ENCODE results near the gene FGF14. TPM values are rescaled to one million over a fixed set of nuclear protein-coding genes. Genes with fewer than 3 reads are reported as not detected.
A peak's percentile ranks its signal among the peaks of the same experiment; 100 is the strongest.

The FGF14 gene
- total and polyA plus RNA-seq, 2 donors from 2014 or later, result 0.47 to 3.3 TPM

DNA sequence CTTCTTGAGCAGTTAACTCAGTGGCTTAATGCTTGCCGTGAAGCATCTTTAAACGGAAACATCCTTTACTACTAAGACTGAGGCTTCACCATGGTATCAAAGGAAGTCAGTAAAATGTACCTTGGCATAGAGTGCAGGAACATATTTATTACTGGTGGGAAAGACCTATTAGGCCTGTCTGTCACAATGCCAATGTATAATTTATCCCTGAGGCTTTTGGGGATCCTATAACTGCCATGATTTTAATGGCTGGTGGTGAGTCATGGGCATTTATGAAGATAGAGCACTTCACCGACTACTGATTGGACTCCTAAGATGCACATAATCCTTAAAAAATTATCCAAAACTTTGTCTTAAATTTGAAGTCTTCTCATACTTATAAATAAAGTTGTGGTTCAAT lies 79.6 kb downstream of the FGF14 start:
- DNase-seq (no peak), FAIRE-seq (no peak)
- Histone ChIP-seq H3K4me3 (ENCODE audit: low read length in 3 of 3) (no peak overlapping the region), H3K9ac (ENCODE audit: low read length in 3 of 3) (no peak overlapping the region), H3K9me3 (ENCODE audit: control insufficient read depth in 2 of 3, insufficient read depth in 1 of 3, low read length in 3 of 3) (no peaks in the 10 kb centered on the region), H3K27ac (ENCODE audit: low read depth in 2 of 2, low read length in 2 of 2) (no peak overlapping the region), H3K4me1 (ENCODE audit: control insufficient read depth in 2 of 3, insufficient read depth in 2 of 3, low read depth in 1 of 3, low read length in 3 of 3) (no peaks in the 10 kb centered on the region), H3K27me3 (ENCODE audit: control insufficient read depth, insufficient read depth, low read length) (no peaks in the 10 kb centered on the region), H3K36me3 (ENCODE audit: control insufficient read depth in 2 of 3, insufficient read depth in 3 of 3, low read length in 3 of 3) (no peaks in the 10 kb centered on the region)
- TF ChIP-seq, protein P1, sequence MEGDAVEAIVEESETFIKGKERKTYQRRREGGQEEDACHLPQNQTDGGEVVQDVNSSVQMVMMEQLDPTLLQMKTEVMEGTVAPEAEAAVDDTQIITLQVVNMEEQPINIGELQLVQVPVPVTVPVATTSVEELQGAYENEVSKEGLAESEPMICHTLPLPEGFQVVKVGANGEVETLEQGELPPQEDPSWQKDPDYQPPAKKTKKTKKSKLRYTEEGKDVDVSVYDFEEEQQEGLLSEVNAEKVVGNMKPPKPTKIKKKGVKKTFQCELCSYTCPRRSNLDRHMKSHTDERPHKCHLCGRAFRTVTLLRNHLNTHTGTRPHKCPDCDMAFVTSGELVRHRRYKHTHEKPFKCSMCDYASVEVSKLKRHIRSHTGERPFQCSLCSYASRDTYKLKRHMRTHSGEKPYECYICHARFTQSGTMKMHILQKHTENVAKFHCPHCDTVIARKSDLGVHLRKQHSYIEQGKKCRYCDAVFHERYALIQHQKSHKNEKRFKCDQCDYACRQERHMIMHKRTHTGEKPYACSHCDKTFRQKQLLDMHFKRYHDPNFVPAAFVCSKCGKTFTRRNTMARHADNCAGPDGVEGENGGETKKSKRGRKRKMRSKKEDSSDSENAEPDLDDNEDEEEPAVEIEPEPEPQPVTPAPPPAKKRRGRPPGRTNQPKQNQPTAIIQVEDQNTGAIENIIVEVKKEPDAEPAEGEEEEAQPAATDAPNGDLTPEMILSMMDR (IDR thresholded peaks at IDR 0.05; ENCODE audit: borderline replicate concordance, extremely low read depth, insufficient read depth), result no peak
- intact Hi-C loops (cut with DNase I), result no loop called here

DNA sequence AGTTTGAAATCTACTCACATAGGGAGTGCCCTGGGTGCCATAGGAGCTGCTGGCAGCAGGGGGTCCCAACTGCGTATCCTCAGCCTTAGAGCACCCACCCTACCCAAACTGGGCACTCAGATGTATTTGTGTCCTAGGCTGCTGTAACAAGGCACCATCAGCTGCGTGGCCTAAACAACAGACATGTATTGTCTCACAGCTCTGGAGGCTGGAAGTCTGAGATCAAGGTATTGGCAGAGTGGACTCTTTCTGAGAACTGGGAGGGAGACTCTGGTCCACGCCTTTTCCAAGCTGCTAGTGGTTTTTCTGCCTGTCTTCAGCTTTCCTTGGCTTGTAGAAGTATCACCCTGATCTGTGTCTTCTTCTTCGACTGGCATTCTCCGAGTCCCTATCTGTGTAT lies 83.6 kb downstream of the FGF14 start:
- H3K9ac ChIP-seq (ENCODE audit: low read length in 3 of 3), result no peak overlapping the region
- DNase-seq (peak in 1 of 5 donors; percentile 19), FAIRE-seq (no peak)
- H3K4me3 ChIP-seq (ENCODE audit: low read length in 3 of 3), result no peak overlapping the region
- intact Hi-C loops (cut with DNase I), result no loop called here
- H3K36me3 ChIP-seq (ENCODE audit: control insufficient read depth in 2 of 3, insufficient read depth in 3 of 3, low read length in 3 of 3), result no peaks in the 10 kb centered on the region
- no peaks in the 10 kb centered on the region for H3K27me3 ChIP-seq (ENCODE audit: control insufficient read depth, insufficient read depth, low read length)
- H3K27ac ChIP-seq (ENCODE audit: low read depth in 2 of 2, low read length in 2 of 2), result no peak overlapping the region
- TF ChIP-seq, protein P1 (IDR thresholded peaks at IDR 0.05; ENCODE audit: borderline replicate concordance, extremely low read depth, insufficient read depth), result no peak
- no peaks in the 10 kb centered on the region for H3K4me1 ChIP-seq (ENCODE audit: control insufficient read depth in 2 of 3, insufficient read depth in 2 of 3, low read depth in 1 of 3, low read length in 3 of 3)
- H3K9me3 ChIP-seq (ENCODE audit: control insufficient read depth in 2 of 3, insufficient read depth in 1 of 3, low read length in 3 of 3), result no peaks in the 10 kb centered on the region

DNA sequence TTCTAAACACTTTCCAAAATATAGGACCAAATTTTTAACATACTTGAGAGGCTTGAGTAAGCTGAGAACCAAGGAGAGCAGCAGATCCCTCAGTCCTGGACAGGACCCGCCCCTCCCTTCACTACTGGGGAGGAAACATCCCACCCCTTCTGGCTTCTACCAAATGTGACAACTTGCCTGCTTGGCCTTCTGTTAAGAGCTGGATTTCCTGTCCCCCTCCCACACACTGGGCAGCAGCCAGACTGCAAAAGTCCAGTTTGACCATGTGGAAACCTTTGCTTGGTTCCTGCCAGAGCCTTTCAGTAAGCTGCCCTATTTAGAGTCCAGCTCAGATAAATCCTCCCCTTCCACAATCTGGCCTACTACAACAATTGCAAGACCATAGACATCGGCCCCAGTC lies 84.3 kb downstream of the FGF14 start:
- no peaks in the 10 kb centered on the region for H3K4me1 ChIP-seq (ENCODE audit: control insufficient read depth in 2 of 3, insufficient read depth in 2 of 3, low read depth in 1 of 3, low read length in 3 of 3)
- H3K36me3 ChIP-seq (ENCODE audit: control insufficient read depth in 2 of 3, insufficient read depth in 3 of 3, low read length in 3 of 3), result no peaks in the 10 kb centered on the region
- no peaks in the 10 kb centered on the region for H3K9me3 ChIP-seq (ENCODE audit: control insufficient read depth in 2 of 3, insufficient read depth in 1 of 3, low read length in 3 of 3)
- H3K4me3 ChIP-seq (ENCODE audit: low read length in 3 of 3), result no peak overlapping the region
- no peak for FAIRE-seq
- TF ChIP-seq, protein P1 (IDR thresholded peaks at IDR 0.05; ENCODE audit: borderline replicate concordance, extremely low read depth, insufficient read depth), result no peak
- DNase-seq, result peak; percentile 7 to 87 (median 40)
- intact Hi-C loops (cut with DNase I), result no loop called here
- no peak overlapping the region for H3K27ac ChIP-seq (ENCODE audit: low read depth in 2 of 2, low read length in 2 of 2)
- no peak overlapping the region for H3K9ac ChIP-seq (ENCODE audit: low read length in 3 of 3)
- no peaks in the 10 kb centered on the region for H3K27me3 ChIP-seq (ENCODE audit: control insufficient read depth, insufficient read depth, low read length)

DNA sequence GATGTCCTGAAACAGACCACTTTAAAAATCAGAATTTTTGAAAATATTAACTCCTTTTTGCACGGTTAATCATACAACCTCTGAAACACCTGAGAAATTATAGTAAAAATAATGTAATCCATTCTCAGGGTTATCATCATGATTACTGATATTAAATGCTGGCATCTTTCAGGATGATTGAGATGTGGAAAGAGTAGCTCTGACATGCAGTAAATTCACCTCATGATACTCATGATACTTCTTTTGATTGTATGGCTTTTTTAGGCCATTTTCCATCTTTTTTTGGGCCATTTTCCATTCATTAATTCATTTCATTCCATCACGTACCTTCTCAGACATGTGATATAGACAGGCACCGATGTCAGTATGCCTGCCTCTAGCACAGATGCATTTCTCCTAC lies 85.1 kb downstream of the FGF14 start:
- H3K4me1 ChIP-seq (ENCODE audit: control insufficient read depth in 2 of 3, insufficient read depth in 2 of 3, low read depth in 1 of 3, low read length in 3 of 3), result no peaks in the 10 kb centered on the region
- H3K9me3 ChIP-seq (ENCODE audit: control insufficient read depth in 2 of 3, insufficient read depth in 1 of 3, low read length in 3 of 3), result no peaks in the 10 kb centered on the region
- H3K4me3 ChIP-seq (ENCODE audit: low read length in 3 of 3), result no peak overlapping the region
- intact Hi-C loops (cut with DNase I), result no loop called here
- H3K27me3 ChIP-seq (ENCODE audit: control insufficient read depth, insufficient read depth, low read length), result no peaks in the 10 kb centered on the region
- TF ChIP-seq, protein P1 (IDR thresholded peaks at IDR 0.05; ENCODE audit: borderline replicate concordance, extremely low read depth, insufficient read depth), result no peak
- H3K36me3 ChIP-seq (ENCODE audit: control insufficient read depth in 2 of 3, insufficient read depth in 3 of 3, low read length in 3 of 3), result no peaks in the 10 kb centered on the region
- FAIRE-seq (no peak), DNase-seq (no peak)
- no peak overlapping the region for H3K27ac ChIP-seq (ENCODE audit: low read depth in 2 of 2, low read length in 2 of 2)
- H3K9ac ChIP-seq (ENCODE audit: low read length in 3 of 3), result no peak overlapping the region

Measured in kidney (tissue), 14 donors.